Measurements from ENCODE around the gene LIN9.

LIN9 gene

GRCh38 chr1:226318471-226318870, 9.5 kb upstream of the LIN9 start:
- no peak for DNase-seq (ENCODE audit: low read depth)

DNA sequence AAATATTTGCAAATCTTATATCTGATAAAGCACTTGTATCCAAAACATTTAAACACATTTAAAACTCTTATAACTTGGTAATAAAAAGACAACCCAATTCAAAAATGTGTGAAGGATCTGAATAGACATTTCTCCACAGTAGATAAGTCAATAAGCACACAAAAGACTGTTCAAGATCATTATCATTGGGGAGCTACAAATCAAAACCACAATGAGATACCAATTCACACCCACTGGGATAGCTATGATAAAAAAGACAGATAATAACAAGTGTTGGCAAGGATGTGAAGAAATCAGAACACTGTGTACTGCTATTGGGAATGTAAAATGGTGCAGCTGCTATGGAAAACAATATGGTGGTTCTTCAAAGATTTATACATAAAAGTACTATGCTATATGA, 5.1 kb upstream of the LIN9 start:
- DNase-seq (ENCODE audit: low read depth): no peak

DNA sequence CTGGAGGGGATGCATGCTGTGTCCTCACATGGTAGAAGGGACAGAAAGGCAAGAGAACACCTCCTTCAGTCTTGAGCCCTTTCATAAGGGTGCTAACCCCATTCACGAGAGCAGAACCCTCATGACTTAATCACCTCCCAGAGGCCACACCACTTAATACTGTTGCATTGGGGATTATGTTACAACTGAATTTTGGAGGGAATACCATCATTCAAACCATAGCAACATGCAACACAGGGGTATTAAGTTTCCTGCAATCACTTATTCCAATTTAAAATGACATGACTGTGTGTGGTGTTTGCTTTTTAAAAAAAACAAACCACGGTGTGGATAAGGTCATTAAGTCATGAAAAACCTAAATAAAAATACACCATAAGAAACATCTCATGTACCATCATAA, 3.1 kb upstream of the LIN9 start:
- DNase-seq (ENCODE audit: low read depth): no peak

- no peak for DNase-seq (ENCODE audit: low read depth)
Measured at GRCh38 chr1:226311376-226311775, 2.4 kb upstream of the LIN9 start.

- DNase-seq (ENCODE audit: low read depth): no peak
Measured at GRCh38 chr1:226310637-226311195, 1.8 kb upstream of the LIN9 start.

DNA sequence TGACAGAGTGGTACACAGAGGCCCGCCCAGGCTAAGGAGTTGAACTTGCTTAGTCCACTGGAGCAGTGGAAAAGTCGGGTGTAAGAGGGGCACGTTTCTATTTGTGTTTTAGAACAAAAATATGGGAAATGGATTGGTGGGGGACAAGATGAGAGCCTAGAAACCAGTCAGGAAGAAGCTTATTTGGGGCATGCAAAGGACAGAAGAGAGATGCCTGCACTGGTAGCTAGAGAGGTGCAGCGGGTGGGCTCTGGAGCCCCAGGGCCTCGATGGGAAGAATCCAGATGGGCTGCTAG, 1.2 kb upstream of the LIN9 start:
- no peak for DNase-seq (ENCODE audit: low read depth)

- no peak for DNase-seq (ENCODE audit: low read depth)
Measured at GRCh38 chr1:226309398-226310244, 657 bp upstream of the LIN9 start.

- no peak for DNase-seq (ENCODE audit: low read depth)
Measured at GRCh38 chr1:226308166-226308722, 720 bp downstream of the LIN9 start.

GRCh38 chr1:226306425-226306824, 2.5 kb downstream of the LIN9 start:
- DNase-seq (ENCODE audit: low read depth): no peak

DNA sequence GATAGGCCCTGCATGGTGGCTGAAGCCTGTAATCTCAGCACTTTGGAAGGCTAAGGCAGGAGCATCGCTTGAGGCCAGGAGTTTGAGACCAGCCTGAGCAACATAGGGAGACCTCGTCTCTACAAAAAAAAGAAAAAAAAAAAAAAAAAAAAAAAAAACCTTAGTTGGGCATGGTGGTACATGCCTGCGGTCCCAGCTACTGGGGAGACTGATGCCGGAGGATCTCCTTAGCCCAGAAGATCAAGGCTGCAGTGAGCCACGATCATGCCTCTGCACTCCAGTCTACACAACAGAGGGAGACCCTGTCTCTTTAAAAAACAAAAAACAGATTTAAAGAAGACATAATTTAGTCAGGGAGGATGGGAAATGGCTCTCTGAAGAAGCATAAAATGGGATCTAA, 3.8 kb downstream of the LIN9 start:
- no peak for DNase-seq (ENCODE audit: low read depth)

GRCh38 chr1:226304291-226304955, 4.5 kb downstream of the LIN9 start:
- no peak for DNase-seq (ENCODE audit: low read depth)

- no peak for DNase-seq (ENCODE audit: low read depth)
Measured at GRCh38 chr1:226302731-226303130, 6.2 kb downstream of the LIN9 start.

DNA sequence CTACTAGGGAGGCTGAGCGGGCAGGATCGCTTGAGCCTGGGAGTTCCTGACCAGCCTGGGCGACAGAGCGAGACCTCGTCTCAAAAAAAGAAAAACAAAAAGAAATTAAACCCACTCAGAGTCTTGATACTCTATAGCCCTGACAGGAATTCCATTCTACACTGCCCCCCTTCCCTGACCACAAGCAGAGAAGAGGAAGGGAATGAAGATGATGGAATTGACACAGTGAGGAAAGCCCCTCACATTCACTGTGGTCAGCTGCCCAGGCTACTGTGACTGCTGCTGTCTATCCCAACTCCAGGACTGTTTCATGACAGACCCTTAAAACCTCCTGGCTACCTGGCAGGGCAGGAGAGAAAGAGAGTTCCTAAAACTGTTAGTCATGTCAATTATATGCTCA, 12.1 kb downstream of the LIN9 start:
- no peak for DNase-seq (ENCODE audit: low read depth)

GRCh38 chr1:226293553-226293920, 15.4 kb downstream of the LIN9 start:
- no peak for DNase-seq (ENCODE audit: low read depth)

GRCh38 chr1:226292874-226293552, 16.0 kb downstream of the LIN9 start:
- no peak for DNase-seq (ENCODE audit: low read depth)

- DNase-seq (ENCODE audit: low read depth): no peak
Measured at GRCh38 chr1:226287587-226287986, 21.4 kb downstream of the LIN9 start.

- DNase-seq (ENCODE audit: low read depth): no peak
Measured at GRCh38 chr1:226281058-226281457, 27.9 kb downstream of the LIN9 start.

GRCh38 chr1:226279498-226279897, 29.5 kb downstream of the LIN9 start:
- no peak for DNase-seq (ENCODE audit: low read depth)

DNA sequence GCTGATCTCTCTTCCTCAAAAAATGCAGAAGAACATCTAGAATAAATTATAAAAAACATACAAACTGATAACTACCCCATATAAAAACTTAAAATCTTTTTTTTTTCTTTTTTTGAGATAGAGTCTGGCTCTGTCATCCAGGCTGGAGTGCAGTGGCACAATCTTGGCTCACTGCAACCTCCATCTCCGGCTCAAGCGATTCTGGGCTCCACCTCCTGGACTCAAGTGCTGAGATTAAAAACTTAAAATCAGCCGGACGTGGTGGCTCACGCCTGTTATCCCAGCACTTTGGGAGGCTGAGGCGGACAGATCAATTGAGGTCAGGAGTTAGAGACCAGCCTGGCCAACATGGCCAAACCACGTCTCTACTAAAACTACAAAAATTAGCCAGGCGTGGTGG, 31.1 kb downstream of the LIN9 start:
- no peak for DNase-seq (ENCODE audit: low read depth)

DNA sequence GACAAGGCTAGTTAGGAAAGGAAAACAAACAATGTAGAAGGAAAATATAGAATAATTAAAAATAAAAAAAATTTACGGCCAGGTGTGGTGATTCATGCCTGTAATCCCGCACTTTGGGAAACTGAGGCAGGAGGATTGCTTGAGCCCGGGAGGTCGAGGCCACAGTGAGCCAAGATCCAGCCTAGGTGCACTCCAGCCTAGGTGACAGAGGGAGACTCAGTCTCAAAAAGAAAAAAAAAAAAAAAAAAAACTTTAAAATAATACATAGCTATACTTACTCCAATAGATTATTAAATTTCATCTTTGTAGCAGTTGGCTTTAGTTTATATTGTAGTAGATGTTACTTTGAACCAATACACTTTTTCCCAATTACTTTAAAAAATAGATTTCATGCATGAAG, 32.0 kb downstream of the LIN9 start:
- no peak for DNase-seq (ENCODE audit: low read depth)

DNA sequence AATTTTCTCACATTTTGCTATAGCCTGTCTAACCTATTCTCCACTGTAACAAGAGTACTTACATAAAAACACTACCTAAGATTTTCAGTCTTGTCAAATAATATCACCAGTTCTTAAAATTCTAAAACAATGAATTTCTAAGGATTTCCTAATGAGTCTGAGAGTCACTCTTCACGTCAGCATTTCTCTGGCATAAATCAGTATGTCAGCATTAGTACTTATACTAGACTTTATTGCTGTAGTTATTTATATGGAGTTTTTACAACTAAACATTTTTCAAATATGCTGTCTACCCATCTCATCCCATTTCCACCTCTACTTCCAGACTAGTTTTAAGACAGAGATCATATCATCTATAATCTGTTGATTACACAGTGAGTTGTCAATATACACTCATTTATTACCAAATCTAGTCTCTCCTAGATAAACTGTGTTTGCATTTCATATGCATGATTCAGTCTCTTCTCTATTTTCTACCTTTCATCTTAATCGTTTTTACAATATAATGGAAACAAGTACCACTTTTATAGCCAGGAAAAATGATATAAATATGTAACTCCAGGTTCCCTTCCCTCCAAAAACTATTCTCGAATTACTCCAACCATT, 32.8 kb downstream of the LIN9 start:
- DNase-seq (ENCODE audit: low read depth): no peak

GRCh38 chr1:226274138-226274537, 34.8 kb downstream of the LIN9 start:
- no peak for DNase-seq (ENCODE audit: low read depth)

Data from GM04504 (cell line).